NCI-H146 (cell line): ENCODE results near the gene GREB1.

ENCODE experiments used
- DNase-seq: peaks from one replicate; lab custom pipeline; 2025; lab: John Stamatoyannopoulos, UW

The GREB1 gene

GRCh38 chr2:11512431-11512830 is 21.4 kb upstream of the GREB1 start:
- no peak for DNase-seq

DNA sequence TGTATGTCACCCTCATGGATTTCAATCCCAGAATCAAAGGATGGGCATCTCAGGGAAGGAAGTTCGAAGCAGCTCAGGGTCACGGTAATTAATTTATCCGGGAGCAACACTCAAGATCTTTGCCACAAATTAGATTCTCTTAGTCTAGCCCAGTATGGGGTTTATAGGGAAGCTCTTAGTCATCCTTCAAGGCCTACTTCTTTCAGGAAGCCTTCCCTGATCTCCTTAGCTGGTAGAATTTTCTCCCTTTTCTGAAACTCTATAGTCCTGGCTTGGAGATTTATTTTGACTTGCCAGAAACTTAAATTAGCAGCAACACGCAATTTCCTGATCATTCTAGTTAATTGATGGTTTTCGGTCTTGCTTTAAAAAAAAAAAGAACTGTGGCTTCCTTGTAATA is 20.5 kb upstream of the GREB1 start:
- DNase-seq = no peak

DNA sequence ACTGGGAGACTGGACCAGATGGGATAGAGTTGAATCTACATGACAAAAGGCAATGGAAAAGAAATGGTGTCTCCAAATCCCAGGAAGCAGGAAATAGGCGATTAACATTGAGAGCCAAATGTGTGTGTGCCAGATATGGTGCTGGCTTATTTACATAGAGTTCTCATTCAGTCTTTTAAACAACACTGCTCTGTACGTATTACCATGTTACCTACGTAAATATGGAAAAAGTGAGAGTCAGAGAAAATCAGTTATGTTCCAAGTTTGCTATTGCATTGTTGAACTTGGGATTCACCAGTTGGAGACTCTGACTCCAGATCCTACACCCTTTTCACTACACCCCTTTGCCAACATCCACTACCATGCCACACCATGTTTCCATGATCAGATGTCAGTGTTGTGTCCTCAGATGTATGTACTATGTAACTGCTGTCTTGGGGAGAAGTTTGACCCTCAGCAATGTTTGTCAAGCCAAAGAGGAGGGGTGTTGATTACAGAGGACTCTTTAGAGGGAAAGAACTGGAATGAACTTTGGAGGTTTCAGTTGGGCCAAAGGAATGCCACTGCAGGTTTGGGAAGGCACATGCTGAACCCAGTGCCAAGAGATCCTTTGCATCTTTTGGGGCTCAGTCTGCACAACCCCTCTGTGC is 19.6 kb upstream of the GREB1 start:
- DNase-seq = no peak

DNA sequence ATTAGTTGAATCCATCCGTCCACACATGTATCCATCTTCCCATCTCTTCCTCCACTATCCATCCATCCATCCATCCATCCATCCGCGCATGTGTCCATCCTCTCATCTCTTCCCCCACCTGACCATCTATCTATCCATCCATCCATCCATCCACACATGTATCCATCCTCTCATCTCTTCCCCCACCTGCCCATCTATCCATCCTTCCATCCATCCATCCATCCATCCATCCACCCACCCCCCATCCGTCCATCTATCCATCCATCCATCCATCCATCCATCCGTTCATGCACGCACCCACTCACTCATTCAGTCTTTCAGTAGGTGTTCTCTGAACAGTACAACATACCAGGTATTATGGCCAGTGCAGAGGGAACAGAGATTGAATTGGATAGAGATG is 18.9 kb upstream of the GREB1 start:
- DNase-seq = no peak

DNA sequence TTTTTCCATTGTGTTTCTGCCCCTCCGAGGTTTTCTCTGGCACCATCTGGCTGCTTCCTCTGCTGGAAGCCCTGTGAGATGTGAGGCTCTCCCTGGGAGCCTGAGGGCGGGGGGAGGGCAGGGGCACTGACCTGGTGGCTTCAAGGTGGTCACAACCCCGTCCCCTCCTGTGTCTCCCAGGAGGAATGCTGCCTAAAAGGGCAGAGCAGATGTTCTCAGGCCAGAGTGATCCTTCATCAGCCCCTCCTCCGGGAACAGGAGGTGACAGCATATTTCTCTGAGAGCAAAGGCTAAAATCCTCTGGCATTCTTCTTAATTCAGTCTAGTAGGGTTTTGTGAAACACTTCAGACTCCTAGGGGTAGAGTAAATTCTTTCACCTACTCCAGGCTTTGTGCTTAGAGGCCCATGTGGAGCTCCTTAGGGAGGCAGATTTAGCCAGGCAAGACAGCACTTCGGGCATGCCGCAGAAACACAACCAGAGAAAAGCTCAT is 18.3 kb upstream of the GREB1 start:
- DNase-seq = no peak

DNA sequence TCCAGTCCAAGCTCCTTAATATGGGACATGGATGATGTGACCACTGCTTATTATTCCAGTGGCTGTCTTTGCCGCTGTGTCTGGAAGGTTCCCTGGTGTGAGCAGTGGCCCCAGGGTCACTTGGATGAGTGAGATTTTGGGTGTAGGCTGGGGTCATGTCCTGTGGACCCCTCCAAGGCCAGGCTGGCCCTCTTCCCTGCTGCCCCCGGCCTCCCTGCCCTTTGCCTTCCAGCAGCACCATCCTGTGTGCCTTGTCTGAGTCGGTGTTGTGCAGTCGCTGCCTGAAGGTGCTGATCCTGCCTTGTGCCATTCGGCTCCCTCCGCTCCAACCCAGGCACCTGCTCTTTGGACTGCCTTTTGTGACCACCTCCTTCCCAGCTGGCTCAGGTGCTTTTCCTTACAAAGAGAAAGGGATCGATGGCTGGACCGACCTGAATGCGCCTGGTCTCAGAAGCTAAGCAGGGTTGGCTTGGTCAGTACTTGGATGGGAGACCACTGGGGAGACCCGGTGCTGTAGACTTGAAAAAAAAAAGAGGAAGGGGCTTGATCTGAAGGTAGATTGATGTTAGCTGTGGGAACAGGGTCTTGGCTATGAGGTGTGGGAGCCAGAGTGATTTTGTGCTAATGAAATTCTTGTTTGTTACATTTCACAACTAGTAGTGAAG is 16.7 kb upstream of the GREB1 start:
- peak; percentile 54 for DNase-seq

DNA sequence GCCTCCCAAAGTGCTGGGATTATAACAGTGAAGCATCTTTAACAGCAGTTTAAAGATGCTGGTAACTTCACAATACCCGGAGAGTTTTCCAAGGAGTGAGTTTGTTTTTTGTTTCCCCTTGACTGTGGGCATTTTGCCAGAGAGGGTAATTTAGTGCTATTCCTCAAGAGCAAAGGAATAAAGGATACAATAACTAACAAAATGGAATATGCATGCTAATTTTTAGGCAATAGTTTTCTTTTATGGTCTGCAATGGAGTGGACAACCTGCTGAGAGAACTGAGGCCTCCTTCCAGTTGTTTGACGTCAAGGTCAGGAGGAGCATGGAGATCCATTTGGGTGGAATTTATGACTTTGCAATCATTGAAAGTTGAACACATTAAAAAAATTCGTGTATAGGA is 15.9 kb upstream of the GREB1 start:
- no peak for DNase-seq

- no peak for DNase-seq
Observed at GRCh38 chr2:11520092-11520693, 13.7 kb upstream of the GREB1 start.

- no peak for DNase-seq
Observed at GRCh38 chr2:11521775-11522174, 12.1 kb upstream of the GREB1 start.

DNA sequence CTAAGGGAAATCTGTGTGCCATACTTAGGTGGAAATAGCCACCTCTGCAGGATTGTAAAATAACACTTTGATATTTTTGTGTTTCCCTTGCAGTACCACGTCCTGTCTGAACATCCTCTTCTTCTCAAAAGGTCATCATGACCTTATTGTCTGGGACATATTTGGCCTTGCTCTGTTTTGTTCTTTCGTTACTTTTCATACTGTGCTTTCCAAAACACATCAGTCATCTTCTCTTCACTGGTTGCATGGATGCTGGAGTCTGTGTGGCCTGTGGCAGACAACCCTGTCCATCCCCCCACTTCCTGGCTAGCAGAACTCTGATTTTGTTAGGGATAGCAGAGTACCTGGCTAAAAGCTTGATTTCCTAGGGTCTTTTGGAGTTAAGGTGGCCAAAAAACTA is 9.4 kb upstream of the GREB1 start:
- no peak for DNase-seq

GRCh38 chr2:11525762-11526161 is 8.1 kb upstream of the GREB1 start:
- no peak for DNase-seq

- no peak for DNase-seq
Observed at GRCh38 chr2:11527001-11527400, 6.8 kb upstream of the GREB1 start.

DNA sequence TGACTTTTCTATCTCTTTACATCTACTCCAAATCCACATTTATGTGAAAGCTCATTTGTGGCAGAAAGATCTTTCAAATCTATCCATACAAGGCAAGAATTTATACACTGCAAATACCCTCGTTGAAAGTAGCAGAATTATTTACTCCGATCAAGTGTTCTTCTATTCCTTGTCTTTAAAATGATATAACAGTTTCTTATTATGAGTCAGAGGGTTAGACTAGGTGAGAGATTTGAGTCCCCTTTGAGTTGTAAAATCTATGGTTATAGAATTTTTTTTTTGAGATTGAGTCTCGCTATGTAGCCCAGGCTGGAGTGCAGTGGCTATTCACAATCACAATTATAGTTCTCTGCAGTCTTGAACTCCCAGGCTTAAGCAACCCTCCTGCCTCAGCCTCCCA is 5.6 kb upstream of the GREB1 start:
- DNase-seq = no peak

GRCh38 chr2:11530864-11531465 is 2.9 kb upstream of the GREB1 start:
- peak; percentile 80 for DNase-seq

DNA sequence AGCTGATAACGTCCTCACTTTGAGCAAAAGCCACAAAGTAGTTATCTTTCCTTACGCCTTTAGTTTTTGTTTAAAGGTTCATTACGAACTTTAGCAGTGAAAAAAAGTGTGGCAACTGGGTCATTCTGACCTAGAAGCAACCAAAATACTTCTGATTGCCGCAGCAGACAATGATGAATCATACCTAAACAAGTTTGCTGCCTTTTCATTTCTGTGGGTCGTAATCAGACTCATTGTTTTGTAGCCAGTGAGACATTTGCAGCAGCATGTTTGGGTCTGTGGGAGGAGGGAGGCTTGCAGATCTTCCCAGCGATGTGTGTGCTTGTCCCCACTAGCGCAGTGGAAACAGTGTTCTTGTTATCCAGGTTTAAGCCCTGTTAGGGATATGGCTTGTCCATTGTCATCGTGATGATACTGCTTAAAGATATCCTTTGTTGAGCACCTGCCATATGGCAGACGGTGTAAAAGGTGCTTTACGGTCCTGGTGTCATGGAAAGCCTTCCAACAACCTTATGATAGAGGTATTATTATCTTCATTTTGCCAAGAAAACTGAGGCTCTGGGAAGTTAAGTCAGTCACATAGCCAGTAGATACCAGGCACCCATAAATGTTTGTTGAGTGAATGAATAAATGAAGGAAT is 1.3 kb upstream of the GREB1 start:
- no peak for DNase-seq

- no peak for DNase-seq
Observed at GRCh38 chr2:11534071-11534745, 363 bp downstream of the GREB1 start.

DNA sequence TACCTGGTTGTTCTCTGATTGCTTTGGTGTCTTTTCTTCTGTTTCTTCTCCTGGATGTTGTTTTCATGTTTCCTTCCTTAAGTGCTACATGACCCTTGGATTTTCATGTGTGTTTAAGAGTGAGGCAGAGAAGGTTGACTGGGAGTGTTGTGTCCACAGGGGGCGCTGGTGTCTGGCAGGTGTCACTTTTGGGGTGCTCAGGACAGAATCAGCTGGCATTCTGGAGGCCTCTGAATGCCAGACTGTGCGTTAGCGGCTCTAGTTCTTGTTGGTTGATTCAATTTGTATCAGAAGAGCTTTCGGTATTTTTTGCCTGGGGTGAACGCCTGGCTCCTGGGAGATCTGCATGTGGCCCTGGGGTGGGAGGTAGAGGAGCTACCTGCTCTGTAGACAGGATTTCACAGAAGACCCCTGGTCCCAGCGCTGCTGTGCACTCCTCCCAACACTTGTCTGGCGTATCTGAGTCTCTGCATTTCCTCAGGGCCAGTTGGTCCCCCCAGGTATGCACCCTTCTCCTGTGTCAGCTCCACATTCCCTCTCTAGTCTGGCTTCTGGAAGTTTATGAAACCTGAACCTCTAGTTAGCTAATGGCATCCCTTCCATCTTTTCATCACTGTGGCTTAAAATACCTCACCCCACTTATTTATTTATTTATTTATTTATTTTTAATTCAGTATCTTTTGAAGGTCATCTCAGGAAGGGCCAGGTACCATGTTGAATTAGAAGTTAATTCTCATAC is 1.1 kb downstream of the GREB1 start:
- DNase-seq = no peak

GRCh38 chr2:11535899-11536344 is 2.1 kb downstream of the GREB1 start:
- no peak for DNase-seq

GRCh38 chr2:11537951-11538350 is 4.1 kb downstream of the GREB1 start:
- no peak for DNase-seq

- peak; percentile 98 for DNase-seq
Observed at GRCh38 chr2:11539317-11540147, 5.7 kb downstream of the GREB1 start.
